COR-L47 (cell line): Measurements from ENCODE around the gene CDH24.

ENCODE experiments used
- DNase-seq: peaks from one replicate; lab custom pipeline; 2025; lab: John Stamatoyannopoulos, UW

CDH24 gene, protein sequence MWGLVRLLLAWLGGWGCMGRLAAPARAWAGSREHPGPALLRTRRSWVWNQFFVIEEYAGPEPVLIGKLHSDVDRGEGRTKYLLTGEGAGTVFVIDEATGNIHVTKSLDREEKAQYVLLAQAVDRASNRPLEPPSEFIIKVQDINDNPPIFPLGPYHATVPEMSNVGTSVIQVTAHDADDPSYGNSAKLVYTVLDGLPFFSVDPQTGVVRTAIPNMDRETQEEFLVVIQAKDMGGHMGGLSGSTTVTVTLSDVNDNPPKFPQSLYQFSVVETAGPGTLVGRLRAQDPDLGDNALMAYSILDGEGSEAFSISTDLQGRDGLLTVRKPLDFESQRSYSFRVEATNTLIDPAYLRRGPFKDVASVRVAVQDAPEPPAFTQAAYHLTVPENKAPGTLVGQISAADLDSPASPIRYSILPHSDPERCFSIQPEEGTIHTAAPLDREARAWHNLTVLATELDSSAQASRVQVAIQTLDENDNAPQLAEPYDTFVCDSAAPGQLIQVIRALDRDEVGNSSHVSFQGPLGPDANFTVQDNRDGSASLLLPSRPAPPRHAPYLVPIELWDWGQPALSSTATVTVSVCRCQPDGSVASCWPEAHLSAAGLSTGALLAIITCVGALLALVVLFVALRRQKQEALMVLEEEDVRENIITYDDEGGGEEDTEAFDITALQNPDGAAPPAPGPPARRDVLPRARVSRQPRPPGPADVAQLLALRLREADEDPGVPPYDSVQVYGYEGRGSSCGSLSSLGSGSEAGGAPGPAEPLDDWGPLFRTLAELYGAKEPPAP

DNA sequence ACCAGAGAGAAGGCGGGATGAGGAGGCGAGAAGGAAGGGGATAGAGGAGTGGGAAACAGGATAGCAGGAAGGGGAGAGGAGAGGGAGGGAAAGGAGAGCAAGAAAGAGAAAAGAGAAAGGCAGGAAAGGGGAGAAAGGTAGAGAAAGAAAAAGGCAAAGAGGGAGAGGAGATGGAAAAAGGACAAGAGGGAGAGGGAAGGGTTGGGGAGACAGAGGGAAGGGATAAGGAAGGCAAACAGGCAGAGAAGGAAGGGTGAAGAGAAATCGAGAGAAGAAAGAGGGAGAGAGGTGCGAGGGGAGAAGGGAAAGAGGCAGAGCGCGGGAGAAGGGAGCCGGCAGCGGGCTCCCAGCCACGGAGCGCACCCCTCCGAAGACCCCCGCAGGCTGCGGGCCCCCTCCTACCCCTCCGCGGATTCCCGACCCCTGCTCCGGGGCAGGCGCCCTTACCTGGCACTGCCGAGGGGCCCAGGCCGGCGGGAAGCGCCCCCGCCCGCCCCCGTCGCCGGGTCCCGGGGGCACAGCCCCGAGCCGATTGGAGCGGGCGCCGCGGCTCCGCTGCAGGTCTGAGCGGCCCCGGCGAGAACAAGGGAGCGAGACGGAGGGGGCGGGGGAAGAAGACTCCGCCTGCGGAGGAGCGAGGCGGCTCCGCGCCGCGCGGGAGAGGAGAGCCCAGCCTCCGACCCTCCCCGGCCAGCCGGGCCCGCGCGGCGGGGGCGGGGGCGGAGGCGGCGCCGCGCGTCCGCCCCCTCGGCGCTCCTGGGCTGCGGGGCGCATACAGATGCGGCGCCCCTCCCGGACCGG lies at the start of gene CDH24:
Gene CDH24, minus strand, starts transcription at position 565 of the 801 bp plus-strand sequence. CDS start 1,787 bp downstream, outside the sequence.
- DNase-seq, result no peak

DNA sequence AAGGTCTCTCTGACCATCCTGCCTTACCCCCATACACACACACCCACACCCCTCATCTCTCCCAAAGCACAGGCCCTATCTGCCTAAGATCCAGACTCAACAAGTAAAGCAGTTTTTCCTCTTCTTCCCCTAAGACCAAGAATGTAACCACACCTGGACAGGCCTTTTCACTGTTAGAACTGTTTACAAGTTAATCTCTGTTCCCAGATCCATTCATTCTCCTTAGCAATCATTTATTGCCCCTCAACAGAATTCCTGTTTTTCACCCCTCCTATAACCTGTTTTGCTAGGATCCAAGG lies 49.4 kb upstream of the CDH24 start:
- DNase-seq, result no peak

DNA sequence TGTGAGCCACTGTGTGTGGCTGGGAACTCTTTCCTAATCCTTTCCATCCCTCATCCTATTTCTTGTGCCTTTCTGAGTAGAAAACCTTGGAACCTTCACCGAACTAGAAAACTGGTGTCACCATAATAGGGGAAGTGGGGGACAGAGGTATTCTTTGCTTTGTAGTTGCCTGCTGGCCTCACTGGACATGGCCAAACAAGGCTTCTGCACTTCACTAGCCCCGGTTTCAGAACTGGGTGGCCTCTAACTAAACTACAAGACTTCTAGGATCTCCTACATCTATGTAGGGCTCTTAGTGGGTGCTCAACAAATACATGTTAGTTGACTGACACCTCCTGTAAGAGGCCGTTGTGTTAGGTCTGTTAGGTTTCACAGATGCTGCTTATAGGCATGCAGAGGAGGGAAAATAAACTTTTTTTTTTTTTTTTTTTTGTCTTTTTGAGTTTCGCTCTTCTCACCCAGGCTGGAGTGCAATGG lies 48.1 kb upstream of the CDH24 start:
- DNase-seq, result no peak

DNA sequence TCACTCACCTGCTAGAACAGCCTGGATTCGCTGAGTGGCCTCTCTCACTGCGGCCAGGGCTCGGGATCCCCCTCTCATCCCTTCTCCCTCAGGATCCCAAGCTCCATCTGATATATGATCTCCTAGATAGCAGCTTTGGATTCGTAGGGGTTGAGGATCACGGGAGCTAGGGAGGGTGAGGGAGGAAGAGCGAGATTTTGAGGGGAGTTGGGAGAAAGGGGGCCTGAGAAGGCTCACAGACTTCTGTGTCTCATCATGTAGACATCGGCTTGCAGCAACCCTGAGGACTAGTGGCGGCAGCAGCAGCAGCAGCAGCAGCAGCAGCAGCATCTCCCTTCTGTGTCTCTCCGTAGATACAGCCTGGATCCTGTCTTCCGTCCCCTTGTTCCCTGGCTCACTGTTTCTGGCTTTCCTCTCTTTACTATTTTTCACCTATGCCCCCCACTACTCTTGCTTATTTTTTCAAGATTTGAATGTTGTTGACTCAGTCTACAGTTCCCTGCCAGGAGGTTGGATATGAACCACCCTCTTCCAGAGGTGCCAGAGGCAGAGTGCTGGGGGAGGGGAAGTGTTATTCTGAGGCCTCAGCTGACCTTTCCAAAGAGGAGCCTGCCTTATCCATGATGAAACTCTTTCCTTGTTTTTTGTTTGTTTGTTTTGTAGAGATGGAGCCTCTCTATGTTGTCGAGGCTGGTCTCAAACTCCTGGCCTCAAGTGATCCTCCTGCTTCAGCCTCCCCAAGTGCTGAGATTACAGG lies 47.4 kb upstream of the CDH24 start, which contains the start of gene CIROP:
Gene CIROP, minus strand, starts transcription at position 399 of the 757 bp plus-strand sequence. Its CDS starts 69 bp downstream, at position 330.
- no peak for DNase-seq

DNA sequence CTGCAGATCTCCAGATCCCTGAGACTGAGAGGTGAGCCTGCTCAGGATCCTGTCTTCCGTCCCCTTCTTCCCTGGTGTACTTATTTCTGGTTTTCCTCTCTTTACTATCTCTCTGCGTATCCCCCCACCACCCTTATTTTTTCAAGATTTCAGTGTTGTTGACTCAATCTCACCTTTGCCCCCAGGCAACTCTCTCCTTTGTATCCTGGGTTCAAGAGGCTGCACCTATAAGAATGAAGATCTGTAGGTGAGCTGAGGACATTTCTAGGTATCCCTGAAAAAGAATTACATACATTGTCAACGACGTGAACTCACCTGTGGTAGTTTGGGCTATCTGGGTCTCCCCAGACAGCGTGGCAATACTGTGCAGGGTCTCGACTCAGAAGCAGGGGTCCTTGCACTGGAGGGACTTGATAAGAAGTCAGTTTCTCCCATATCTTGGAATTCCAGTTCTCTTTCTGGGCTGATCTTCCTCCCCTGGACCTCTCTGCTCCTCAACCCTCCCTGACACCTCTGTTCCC lies 46.8 kb upstream of the CDH24 start:
- no peak for DNase-seq

DNA sequence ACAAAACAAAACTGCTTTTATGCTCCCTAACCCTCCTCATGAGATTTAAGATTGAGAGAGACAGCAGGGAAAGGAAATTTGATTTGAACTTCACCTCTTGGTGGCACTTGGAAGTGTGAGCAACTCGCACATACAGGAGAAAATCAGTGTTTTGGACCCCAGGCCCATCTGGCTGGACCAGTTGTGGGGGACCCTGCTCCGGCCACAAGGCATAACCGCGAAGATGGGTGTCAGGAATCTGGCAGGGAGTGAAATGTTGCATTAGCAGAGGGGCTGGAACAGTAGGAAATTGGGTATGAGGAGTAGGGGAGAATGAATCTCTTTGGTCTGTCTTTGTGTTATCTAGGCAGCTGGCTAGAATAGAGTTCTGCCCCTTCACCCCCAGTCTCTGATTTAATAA lies 46.3 kb upstream of the CDH24 start:
- no peak for DNase-seq

DNA sequence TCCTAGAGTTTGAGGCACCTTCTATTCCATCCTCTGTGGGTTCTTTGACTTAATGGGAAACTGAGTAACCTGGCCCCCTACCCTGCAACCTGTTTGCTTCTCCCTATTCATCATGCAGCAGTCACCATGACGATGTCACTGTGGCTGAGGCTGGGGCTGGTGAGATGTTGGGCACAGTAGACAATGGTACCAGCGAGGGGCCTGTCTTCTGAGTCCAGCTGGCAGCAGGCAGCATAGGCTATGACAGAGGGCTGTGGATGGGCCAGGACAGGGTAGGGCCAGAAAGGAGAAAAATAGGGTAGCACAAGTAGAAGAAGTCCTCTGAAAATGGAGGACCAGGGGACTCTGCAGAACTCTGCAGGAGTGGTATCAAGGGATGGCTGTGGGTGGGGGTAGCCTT lies 45.5 kb upstream of the CDH24 start:
- DNase-seq, result no peak

DNA sequence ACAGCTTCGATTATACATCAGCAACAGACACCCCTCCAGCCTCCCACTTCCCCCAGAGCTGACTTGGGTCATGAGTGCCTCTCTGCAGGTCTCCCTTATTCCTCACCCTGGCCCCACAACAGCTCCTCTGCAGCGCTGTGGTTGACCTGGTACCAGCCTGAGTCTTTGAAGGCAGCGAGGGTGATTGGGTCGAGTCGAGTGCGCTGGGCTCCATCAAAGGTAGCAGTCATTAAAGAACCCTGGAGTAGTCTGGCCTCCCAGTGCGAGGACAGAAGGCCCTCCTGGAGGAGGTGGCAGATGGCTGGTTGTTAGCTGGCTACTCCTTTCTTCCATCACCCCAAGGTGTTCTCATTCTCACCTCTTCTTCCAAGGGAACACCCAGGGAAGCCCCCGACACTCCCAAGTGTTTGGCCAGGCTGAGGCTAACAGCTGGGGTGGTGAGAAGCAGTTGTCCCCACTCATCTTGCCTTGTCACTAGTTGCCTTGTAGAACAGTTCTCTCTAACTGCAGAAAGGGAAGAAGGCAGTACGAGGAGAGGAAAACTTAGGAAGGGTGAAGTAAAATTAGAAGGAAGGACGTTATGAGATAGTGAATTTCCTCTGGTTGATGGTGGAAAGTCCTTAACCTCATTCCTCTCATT lies 44.8 kb upstream of the CDH24 start:
- no peak for DNase-seq

DNA sequence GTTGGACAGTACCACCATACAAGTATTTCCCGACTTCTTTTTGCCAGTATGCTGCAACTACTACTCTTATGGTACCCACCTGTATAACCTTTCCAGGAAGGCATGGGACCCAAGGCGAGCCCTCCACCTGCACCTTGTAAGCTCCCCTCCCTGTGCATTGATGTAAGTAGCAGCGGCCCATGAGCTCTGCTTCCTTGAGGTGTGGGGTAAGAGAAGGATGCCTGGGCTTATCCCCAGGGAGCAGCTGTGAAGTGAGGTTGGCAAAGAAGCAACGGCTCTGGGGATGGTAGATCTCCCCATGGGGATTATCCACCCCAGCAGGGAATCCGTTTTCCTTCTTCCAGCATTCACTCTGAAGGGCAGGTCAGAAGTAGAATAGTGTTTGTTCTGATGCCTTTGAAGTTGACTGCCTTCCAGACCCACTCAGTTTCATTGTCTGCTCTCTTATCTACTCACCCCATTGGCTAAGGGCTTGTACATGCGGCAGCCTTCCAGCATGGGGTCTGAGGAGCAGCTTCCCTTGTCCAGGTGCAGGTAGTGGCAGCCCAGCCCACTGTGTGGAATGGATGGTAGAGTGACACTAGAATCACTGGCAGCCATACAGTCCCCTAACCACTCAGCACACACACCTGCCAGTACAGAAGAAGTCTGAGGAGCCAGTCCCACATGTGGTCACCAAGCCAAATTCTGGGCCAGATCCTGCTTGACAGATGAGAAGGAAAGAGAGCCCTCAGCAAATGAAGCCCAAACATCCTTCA lies 44.1 kb upstream of the CDH24 start:
- DNase-seq, result no peak

DNA sequence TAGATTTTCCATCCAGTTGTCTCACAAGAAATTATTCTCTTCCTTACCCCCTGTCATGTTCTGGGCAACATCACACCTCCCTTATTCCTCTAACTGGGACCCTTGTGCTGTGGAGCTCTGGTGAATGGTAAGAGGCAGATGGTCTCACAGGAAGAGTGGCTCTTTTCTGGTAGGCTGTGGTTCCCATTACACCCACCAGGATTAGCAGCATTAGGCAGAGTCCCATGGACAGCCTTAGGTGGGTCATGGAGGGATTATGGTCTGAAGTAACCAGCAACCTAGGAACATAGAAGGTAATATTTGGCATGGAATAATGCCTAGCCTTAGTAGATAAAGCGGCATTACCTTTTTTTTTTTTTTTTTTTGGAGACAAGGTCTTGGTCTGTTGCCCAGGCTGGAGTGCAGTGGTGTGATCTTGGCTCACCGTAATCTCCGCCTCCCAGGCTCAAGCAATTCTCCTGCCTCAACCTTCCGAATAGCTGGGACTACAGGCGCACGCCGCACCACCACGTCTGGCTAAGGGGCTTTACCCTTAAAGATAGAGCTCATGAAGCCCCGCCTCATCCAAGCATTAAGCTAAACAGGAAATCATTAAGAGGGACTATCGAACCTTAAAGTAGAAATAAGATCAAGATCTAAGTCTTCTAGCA lies 42.0 kb upstream of the CDH24 start:
- no peak for DNase-seq

DNA sequence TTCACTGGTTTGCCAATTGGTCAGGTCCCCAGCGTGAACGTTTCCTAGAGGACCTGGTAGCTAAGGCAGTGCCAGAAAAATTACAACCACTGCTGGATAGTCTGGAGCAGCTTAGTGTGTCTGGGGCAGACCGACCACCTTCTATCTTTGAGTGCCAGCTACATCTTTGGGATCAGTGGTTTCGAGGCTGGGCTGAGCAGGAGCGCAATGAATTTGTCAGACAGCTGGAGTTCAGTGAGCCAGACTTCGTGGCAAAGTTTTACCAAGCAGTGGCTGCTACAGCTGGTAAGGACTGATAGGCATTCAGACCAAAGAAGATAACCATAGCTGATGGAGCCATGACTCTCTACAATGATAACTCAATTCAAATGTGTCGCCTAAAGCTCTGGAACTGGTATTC lies 40.5 kb upstream of the CDH24 start:
- DNase-seq, result no peak

DNA sequence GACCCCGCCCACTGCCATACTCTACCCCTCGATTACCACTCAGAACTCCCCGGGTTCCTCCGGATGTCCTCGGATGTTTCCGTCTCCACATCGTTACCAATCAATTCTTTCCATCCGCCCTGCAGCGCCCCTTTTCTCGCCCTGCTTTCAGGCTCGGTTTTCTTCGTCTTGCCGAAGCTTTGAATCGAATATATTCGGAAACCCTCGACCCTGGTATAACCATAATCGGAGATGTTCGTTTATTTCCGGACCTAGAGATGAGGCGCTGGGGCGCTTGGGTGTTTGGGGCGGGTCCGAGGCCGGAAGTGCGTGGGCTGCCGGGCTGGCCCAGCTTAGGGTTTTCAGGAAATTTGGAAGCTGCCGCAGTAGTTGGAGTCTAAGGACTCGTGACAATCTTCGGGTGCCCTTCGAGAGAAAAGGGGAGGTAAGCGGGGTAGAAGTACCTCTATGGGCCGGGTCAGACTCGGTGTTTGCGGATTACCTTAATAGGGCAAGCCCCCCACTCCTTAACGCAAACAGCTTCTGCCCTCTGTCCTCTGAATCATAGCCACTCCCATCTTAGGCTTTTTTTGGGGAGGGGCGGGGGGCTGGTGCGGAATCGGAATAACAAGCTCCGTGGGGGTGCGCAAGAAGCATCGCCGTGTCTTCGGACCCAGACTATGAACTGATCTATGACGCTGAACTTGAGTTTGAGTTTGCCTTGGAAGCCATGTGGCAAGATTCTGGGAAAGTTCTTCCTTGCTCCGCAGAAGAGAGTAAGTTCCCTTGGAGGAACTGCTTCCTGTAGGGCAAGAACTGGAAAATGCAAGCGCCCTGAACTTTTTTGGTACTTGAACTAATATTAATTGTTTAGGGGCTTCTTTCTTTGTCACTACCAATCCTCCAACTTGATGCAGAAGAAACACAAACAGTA lies 38.1 kb upstream of the CDH24 start, which contains the start of gene C14orf119:
Gene C14orf119, plus strand, starts transcription at position 310 of the 913 bp plus-strand sequence. CDS start 2,154 bp downstream, outside the sequence.
- no peak for DNase-seq

DNA sequence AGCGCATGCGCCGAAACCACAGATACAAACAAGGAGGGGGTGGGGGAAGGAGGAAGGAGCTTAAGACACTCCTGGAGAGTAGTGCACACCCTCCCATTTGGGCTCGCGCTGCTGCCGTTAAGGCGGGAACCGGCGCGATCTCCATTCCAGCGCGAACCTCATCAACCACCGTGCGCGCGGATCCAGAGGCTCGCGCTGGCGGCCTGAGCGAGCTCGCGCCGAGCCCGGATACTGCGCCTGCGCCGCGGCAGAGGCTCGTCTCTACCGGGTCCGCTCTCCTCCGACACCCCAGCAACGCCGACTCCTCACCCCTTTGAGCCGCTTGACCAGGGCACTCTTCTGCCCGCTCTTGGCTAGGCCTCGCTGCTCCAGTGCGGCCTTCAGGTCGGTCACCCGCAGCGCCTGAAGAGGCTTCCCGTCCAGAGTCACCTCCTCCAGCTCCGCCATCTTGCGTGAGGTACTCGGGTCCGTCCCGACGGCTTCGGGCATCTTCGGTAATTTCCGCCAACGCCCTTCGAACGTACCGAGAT lies 37.4 kb upstream of the CDH24 start, which contains the start of gene ACIN1:
Gene ACIN1, minus strand, starts transcription at position 471 of the 530 bp plus-strand sequence. Its CDS starts 24 bp downstream, at position 447.
- DNase-seq, result no peak

DNA sequence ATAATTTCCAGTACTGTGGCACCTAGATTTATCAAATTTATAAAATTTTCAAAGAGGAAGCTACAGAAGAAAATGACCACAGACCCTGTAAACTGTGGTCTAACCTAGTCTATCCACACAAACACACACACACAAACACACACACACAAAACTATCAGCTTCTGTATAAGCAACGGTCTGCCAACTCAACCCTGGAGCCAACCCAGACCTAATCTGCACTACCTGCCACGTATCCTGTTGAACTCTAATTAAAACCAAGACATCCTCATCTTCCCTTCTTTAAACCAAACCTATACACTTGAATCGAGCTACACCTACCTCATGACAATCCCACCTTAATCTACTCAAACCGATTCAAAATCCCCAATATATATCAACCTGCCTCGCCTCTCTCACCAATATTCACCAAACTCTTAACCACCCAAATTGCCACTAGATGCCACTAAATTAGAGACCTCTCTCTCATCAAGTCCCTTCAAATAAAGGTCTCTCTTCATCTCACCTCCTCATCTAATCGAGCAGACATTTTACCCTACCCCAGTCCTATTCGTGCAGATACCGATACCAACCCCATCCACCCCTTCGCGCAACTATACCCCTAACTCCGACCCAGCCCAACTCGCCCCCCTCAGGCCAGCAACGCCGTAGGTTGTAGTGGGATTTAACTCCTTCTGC lies 36.8 kb upstream of the CDH24 start:
- no peak for DNase-seq

DNA sequence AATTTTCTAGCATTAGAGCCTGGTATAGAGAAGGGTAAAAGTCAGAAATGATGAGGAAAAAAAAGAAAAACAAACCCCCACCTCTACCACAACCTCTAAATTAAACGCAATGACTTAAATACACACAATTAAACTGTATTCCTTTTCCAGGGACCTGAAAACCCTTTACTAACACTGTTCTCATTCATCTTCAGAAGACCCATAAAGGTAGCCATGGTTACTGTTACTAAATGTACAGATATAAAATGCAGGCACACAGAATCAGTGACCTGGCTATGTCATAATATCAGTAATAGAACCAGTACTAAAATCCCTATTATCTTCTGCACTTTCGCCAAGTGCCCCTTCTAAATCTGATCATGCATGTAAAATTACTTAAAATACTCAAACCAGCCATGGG lies 36.2 kb upstream of the CDH24 start:
- DNase-seq, result no peak

DNA sequence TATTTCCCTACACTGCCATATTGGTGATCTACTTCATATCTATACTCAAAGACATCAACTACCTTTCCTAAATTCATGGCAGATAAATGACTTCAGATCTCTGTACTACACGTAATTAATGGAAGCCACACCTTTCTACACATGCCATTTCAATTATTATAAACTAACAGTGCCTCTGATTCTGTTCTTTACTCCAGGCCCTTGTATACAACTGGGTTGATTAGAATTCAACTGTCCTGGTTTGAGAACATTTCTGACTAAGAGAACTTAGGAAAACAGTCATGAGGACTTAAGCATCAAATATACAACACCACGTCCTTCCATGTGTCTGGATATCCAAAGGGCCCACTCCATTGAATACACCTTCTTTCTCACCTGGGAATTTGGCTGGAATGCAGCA lies 35.8 kb upstream of the CDH24 start:
- DNase-seq, result no peak
